DMS79 (cell line): ENCODE measurements around the gene GRID2IP.

Source experiments
- DNase-seq: peaks from one replicate; lab custom pipeline; 2025; lab: John Stamatoyannopoulos, UW

The GRID2IP gene

DNA sequence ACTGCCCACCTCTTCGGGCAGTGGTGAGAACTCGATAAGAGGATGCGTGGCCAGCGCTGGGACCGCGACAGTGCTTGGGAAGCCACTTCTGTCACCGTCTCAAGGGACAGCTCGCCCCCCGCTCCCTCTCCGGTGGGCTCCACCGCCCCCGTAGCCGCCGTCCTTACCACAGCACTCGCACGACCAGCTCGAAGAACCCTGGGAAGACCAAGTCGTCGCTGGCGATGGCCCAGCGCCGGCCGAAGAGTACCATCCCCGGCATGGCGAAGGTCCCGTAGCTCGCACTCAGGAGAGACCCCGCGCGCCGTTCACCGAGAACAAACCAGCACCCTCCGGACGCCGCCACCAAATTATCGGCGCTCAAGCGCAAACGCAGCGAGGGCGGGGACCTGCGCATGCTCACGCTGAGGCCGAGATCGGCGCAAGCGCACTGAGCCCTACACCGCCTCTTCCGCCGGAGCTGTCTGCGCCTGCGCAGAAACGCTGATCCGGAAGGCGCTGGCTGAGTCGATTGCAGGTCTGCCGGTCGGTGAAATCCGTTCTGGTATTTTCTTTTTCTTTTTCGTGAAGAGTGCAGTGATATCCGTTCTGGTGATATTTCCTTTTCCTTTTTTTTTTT, 103.6 kb downstream of the GRID2IP start, which contains the start of gene DAGLB:
DAGLB (minus strand) TSS at position 374 of the 619 bp plus-strand sequence; CDS start at position 262, 112 bp downstream.
- peak; percentile 59 for DNase-seq
